Measurements from ENCODE around the gene SEC61A1. TPM values are rescaled to one million over a fixed set of nuclear protein-coding genes. Genes with fewer than 3 reads are reported as not detected.

SEC61A1 gene
- total RNA-seq, 2 experiments from 2014 or later = 107 to 116 TPM

DNA sequence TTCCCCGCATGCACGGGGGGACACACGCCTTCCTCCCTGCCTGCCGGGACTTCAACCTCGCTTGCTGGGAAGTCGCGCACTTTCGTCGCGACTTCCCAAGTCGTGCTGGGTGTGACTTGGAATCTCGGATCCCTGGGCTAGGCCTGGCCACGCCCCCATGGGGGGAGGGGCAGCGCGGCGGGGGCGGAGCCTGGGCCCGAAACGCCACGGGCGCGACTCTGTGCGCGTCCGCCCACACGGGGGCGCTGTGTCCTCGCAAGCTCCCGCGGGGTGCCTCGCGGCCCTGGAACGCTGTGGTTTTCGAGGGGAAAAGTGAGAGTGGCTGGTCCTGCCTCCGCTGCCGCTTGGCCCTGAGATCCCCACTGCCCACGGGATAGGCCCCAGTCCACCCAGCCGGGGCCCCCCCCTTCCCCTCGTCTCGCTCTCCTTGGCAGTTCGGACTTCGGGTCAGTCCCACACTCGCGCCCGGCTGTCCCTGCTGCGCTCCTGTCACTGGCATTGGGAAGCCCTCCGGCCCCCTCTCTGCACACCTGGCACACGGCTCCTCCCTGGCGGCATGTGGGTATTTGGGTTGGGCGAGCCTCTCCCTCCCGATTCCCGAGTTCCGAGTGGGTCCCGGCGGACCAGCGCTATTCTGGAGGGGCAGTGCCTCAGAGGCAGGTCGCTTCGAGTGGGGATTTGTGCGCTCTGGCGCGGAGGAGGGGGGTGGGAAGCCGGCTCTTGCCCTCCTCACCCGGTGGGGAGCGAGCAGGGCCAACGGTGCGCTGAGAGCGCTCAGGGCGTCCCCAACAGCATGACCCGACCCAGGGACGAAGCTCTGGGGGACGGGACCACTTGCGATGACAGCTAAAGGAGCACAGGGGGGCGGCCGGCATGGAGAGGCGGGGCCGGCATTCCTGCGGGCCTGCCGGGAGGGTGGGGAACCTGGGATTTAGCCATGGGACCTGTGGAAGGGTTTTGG lies 23.6 kb downstream of the SEC61A1 start:
- H3K27ac Mint-ChIP-seq = no peak overlapping the region
- no peaks in the 10 kb centered on the region for H3K9me3 Mint-ChIP-seq
- intact Hi-C loops (cut with micrococcal nuclease) = no loop called here
- H3K27me3 Mint-ChIP-seq = no peaks in the 10 kb centered on the region
- CTCF ChIA-PET = interaction anchor here (0.6 to 2.1 kb wide), 10 partner anchors 11 to 532 kb away, joined by 3 to 9 read pairs (median 4); partner anchors contain the start of gene RUVBL1
- POLR2A ChIA-PET = interaction anchor here (1.0 to 1.6 kb wide), 4 partner anchors 11 to 39 kb away, joined by 3 to 5 read pairs (median 4); no protein-coding TSS in a partner anchor
- H3K36me3 Mint-ChIP-seq (ENCODE audit: low read depth) = peaks cover 14% of the 10 kb centered on the region
- peak; percentile 88 for ATAC-seq
- H3K4me3 Mint-ChIP-seq = peak overlapping the region; percentile 31
- TF ChIP-seq CTCF (IDR thresholded peaks at IDR 0.05) = peak; percentile 97
- DNase-seq = peak; percentile 84
- peaks cover 17% of the 10 kb centered on the region for H3K4me1 Mint-ChIP-seq (ENCODE audit: low read depth)

DNA sequence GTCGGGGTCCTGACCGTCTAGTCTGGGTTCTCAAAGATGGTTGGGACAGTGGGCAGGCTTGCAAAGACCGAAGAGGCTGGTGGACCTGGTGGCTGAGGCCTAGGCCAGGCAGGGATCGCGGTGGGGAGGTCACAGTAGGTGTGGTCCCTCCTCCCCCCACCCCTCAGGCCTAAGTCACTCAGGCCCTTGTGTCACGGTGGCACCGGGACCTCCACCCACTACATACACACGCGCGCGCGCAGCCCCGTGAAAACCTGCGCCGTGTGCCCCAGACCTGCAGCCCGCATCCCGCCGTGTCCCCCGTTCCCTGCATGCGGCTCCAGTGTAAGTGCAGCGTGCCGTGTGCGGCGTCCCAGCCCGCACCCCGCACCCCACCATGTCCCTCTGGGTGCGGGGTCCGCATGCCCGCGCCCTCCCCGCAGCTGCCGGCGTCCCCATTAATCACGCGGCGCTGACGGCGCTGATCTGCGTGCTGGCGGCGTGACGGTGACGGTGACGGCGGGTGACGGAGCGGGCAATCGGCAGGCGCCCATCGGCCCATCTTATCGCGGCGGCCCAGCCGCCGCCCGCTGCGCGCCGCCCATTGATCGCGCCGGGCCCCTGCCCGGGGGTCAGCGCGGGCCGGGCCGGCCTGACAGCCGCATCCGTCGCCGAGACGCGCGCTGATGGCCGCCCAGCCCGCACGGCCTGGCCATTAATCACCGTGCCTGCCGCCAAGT lies 24.4 kb downstream of the SEC61A1 start:
- ATAC-seq (peak; percentile 14), DNase-seq (peak; percentile 51)
- no peaks in the 10 kb centered on the region for H3K27me3 Mint-ChIP-seq
- H3K36me3 Mint-ChIP-seq (ENCODE audit: low read depth) = peaks cover 20% of the 10 kb centered on the region
- H3K4me3 Mint-ChIP-seq = peak overlapping the region; percentile 31
- ChIA-PET POLR2A (interaction anchor here (1.0 to 1.6 kb wide), 3 partner anchors 10 to 23 kb away, joined by 3 to 5 read pairs (median 5); no protein-coding TSS in a partner anchor), CTCF (interaction anchor here (1.0 to 2.1 kb wide), 8 partner anchors 10 to 531 kb away, joined by 3 to 9 read pairs (median 5); partner anchors contain the start of gene RUVBL1)
- H3K9me3 Mint-ChIP-seq = no peaks in the 10 kb centered on the region
- intact Hi-C loops (cut with micrococcal nuclease) = no loop called here
- H3K4me1 Mint-ChIP-seq (ENCODE audit: low read depth) = peaks cover 17% of the 10 kb centered on the region
- no peak for TF ChIP-seq CTCF (IDR thresholded peaks at IDR 0.05)
- H3K27ac Mint-ChIP-seq = no peak overlapping the region

DNA sequence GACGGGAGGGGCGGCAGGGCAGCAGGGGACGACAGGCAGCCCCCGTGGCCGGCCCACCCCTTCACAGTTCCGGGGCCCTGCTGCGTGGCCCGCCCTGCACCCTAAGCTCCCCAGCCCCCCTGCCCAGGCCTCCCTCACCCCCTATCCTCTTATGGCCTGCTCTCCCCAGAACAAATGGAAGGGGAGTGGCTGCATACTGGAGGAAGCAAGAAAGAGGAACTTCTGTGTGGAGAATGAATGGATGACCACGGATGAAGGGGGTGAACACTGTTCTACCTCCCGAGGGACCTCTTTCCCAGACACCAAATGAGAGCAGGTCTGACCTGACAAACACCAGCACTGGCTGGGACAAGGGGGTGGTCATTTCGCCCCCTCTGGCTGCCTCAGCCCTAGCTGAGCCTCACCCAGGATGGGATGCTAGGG lies 25.0 kb downstream of the SEC61A1 start:
- POLR2A ChIA-PET = no interaction called here
- peaks cover 26% of the 10 kb centered on the region for H3K36me3 Mint-ChIP-seq (ENCODE audit: low read depth)

GRCh38 chr3:128077665-128078064 lies 25.4 kb downstream of the SEC61A1 start:
- DNase-seq (no peak), ATAC-seq (no peak)
- TF ChIP-seq CTCF (IDR thresholded peaks at IDR 0.05) = no peak
- Mint-ChIP-seq H3K36me3 (ENCODE audit: low read depth) (peaks cover 30% of the 10 kb centered on the region), H3K27me3 (no peaks in the 10 kb centered on the region), H3K27ac (no peak overlapping the region), H3K4me3 (no peak overlapping the region), H3K9me3 (no peaks in the 10 kb centered on the region), H3K4me1 (ENCODE audit: low read depth) (peaks cover 17% of the 10 kb centered on the region)
- CTCF ChIA-PET = interaction anchor here (0.8 kb wide), 1 partner anchor 56 kb away, joined by 3 read pairs; no protein-coding TSS in a partner anchor
- POLR2A ChIA-PET = no interaction called here
- intact Hi-C loops (cut with micrococcal nuclease) = no loop called here

More for the DNA sequence above, 25.0 kb downstream of the SEC61A1 start:
- TF ChIP-seq CTCF (IDR thresholded peaks at IDR 0.05) = no peak
- intact Hi-C loops (cut with micrococcal nuclease) = no loop called here
- DNase-seq (no peak), ATAC-seq (no peak)
- CTCF ChIA-PET = interaction anchor here (0.8 to 2.1 kb wide), 4 partner anchors 18 to 57 kb away, joined by 3 to 9 read pairs (median 6); partner anchors contain the start of gene RUVBL1
- Mint-ChIP-seq H3K4me1 (ENCODE audit: low read depth) (peaks cover 17% of the 10 kb centered on the region), H3K27me3 (no peaks in the 10 kb centered on the region), H3K9me3 (no peaks in the 10 kb centered on the region), H3K4me3 (no peak overlapping the region), H3K27ac (no peak overlapping the region)
